AG10803 (cell line): ENCODE results near the gene NUBP2.
A peak's percentile ranks its signal among the peaks of the same experiment; 100 is the strongest.

Experiments
- DNase-seq: peaks from one replicate; pipeline ENCODE4 v3.0.0; 2010; ENCODE audit warnings: low read depth
- H3K4me3 ChIP-seq: 2 replicates; pipeline ENCODE4 v1.5.1; 2011; ENCODE audit warnings: mild to moderate bottlenecking, low read length, control low read depth
- CTCF ChIP-seq: conservative IDR thresholded peaks from 2 replicates; pipeline ENCODE4 v1.5.1; 2011; ENCODE audit warnings: mild to moderate bottlenecking, low read length, control low read depth, inconsistent platforms

NUBP2 gene

DNA sequence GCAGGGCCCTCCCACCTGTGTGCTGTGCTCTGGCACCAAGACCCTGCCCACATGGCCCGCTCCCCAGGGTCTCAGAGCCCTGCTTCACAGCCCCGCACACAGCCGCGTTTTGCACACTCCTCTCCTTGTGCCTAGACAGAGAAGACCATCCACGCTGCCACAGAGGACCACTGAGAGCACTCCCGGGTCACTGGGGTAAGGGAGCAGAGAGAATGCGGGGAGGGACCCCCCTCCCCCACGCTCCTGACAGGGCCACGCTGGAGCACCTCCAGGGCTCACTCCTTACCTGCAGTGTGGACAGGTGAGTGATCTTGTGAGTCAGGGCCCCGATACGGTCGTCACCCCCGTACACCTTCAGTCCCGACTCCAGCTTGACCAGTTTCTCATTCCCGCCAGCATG, 36.9 kb downstream of the NUBP2 start:
- no peak overlapping the region for H3K4me3 ChIP-seq
- no peak for DNase-seq
- TF ChIP-seq CTCF, result no peak

DNA sequence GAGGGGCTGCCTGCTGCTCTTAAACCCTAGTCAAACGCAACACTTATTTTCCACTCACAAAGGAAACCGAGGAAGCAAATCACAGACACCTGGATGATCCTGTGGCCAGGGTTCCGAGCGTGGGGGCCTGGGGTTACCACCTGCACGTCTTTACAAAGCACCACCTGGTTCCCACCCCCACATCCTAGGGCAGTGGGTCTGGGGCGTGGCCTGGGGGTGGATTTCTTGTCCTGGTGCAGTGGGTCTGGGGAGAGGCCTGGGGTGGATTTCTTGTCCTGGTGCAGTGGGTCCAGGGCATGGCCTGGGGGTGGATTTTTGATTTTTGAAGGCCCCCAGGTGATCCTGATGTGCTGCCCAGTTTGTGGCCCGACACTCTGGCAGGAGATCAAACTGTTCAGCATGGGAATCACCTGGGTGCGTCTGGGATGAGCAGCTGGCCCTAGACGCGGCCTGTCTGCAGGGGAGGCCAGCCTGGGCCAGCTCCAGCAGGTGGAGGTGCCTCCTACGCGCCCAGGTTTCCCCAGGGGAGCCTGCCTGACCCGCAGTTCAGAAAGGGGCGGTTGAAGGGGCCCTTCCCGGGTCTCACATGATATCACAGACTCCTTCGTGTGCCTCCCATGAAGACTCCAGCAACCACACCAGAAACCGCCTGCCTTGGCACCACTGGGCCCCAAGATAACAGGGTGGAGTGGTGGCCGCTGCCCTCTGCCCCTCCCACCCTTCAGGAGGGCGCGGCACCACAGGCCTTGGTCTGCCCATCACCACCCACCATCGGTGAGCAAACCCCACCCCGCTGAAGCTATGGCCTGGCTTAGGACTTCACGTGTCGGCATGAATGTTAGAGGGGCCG, 37.6 kb downstream of the NUBP2 start:
- no peak for DNase-seq
- no peak for TF ChIP-seq CTCF
- no peak overlapping the region for H3K4me3 ChIP-seq

GRCh38 chr16:1820946-1821290, 38.2 kb downstream of the NUBP2 start:
- no peak for DNase-seq
- H3K4me3 ChIP-seq, result no peak overlapping the region
- no peak for TF ChIP-seq CTCF

GRCh38 chr16:1821861-1822611, 39.3 kb downstream of the NUBP2 start:
- no peak overlapping the region for H3K4me3 ChIP-seq

DNA sequence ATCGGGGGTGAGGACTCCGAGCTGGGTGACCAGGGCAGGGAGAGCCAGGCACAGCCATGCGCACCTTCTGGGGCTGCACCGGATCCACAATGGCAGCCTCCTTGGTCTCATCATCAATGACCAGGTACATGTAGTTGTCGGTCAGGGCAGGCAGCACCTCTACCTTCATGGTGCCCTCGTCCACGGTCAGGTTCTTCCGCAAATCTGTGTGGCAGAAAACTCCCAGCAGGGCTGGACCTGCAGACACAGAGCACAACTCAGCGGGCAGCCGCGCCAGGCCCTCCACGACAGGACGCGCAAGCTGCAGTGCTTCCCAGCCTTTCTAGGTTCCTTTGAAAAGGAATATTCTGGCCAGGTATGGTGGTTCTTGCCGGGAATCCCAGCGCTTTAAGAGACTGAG, 40.0 kb downstream of the NUBP2 start:
- H3K4me3 ChIP-seq, result no peak overlapping the region
- no peak for DNase-seq
- TF ChIP-seq CTCF, result no peak

More at GRCh38 chr16:1821861-1822611, 39.3 kb downstream of the NUBP2 start:
- no peak for DNase-seq
- no peak for TF ChIP-seq CTCF

GRCh38 chr16:1823821-1824220, 41.1 kb downstream of the NUBP2 start:
- TF ChIP-seq CTCF, result 0 out of 2 replicates have a peak, but pooled peaks have one; percentile 4
- peak; percentile 20 for DNase-seq
- H3K4me3 ChIP-seq, result no peak overlapping the region
